Right kidney (tissue), 1 donor: Measurements from ENCODE around the gene DIPK1B.

Experiments used
- DNase-seq: peaks from one replicate; pipeline ENCODE4 v3.0.0-alpha.2; 2016

Gene DIPK1B

DNA sequence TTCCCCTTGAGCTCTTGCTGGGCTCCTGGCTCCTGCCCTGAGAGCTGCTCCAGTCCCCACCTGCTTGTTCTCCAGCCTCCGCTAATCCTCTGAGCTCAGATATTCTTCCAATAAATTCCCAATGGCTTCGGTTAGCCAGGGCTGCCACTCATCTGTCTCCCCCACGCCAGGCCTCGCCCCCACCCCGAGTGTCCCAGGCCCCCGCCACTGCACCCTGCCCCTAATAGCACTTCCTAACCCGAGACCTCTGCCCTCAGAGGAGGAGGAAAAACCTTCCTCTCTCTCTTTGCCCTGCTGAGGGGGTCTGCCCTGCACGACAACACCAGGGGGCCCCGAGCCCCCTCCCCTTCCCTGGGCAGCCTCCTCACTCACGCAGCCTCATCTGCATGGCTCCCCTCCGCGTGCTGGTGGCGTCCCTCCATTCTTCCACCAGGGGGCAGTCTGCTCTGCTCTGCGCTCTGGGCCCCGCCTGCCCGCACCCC is 57.4 kb downstream of the DIPK1B start:
- DNase-seq: no peak

DNA sequence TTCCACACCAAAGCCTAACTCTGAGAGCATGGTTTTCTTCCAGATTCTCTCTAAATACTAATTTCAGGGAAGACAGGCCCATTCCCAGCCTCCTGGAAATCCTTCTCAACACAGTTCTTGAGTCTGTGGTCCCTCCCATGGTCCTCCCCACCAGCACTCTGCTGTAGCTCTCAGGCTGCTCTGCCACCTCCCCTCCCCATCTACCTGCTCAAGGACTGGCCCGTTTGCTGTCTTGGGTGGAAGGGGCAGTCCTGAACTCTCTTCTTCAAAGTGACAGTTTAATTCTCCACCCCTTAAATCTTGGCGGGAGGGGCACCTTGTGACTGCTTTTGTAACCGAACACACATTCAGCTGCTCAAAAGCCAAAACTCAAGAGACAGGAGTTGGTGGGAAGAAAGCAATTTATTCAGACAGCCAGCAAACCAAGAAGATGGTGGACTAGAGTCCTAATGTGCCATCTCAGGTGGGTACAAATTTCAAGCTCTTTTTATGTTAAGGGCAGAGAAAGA is 59.6 kb downstream of the DIPK1B start:
- no peak for DNase-seq

DNA sequence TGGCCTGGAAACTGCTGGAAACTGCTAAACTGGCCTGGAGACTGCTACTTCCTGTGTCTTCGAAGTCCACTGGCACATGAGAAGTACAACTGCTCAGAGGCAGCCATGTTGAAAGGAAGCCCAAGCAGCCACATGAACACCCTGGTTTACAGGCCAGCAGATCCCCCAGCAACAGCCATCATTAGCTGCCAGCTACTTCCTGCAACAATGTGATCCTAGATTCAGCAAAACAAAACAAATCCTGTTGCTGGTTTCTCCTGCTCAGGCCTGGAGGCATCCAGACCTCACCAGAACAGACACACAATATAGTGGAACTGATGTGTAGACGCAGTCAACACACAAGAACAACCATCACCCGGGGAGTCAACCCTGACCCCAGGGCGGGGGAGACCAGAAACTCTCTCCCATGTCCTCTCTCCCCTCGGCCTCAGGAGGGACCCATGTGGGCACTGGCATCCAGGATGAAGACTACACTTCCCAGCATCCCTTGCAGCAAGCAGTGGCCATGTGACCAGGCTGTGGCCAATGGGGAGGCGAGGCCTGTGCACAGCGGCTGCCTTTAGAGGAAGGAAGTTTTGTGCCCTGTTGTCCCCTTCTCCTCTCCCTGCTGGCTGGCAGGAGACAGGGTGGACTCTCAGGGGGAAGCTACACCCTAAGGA is 61.1 kb downstream of the DIPK1B start:
- no peak for DNase-seq
